MCF 10A (cell line): ENCODE results near the gene ATP6V0E1. TPM values are rescaled to one million over a fixed set of nuclear protein-coding genes. Genes with fewer than 3 reads are reported as not detected.

Source experiments
- Bru-seq: library from RNA; stranded (reverse); fragments of 400-500 nt; gene quantifications from one replicate; lab custom pipeline; 2021; lab: Mats Ljungman, UMichigan
- BruChase-seq, 2 experiments: library from RNA; stranded (reverse); fragments of 400-500 nt; gene quantifications; one replicate each; lab custom pipeline; 2021; lab: Mats Ljungman, UMichigan
- BruUV-seq: library from RNA; stranded (reverse); fragments of 400-500 nt; replicated peaks from 2 replicates; lab custom pipeline; 2021; lab: Mats Ljungman, UMichigan
- CTCF ChIA-PET: fragments of 300-600 bp; sonication (Branson Sonifier 250); formaldehyde crosslinking; extraction: SDS; loops from one replicate; lab custom pipeline; 2021; ENCODE audit warnings: antibody characterized with exemption, inconsistent platforms; lab: Yijun Ruan, JAX
- POLR2A ChIA-PET: fragments of 300-600, 350-650 bp; sonication (Branson Sonifier 250); formaldehyde crosslinking; extraction: SDS; loops from one replicate; lab custom pipeline; 2020; ENCODE audit warnings: antibody characterized with exemption, inconsistent platforms; lab: Yijun Ruan, JAX
- DNase-seq: peaks from one replicate; pipeline ENCODE4 v3.0.0-alpha.2; 2018; ENCODE audit not compliant: unreplicated experiment
- H3K27ac Mint-ChIP-seq: one replicate; pipeline ENCODE4 v1.8.0; 2022; ENCODE audit warnings: mild to moderate bottlenecking, low read depth, mixed read lengths; ENCODE audit not compliant: unreplicated experiment
- H3K27me3 Mint-ChIP-seq: one replicate; pipeline ENCODE4 v1.8.0; 2022; ENCODE audit warnings: mixed read lengths; ENCODE audit not compliant: insufficient read depth, unreplicated experiment
- H3K36me3 Mint-ChIP-seq: one replicate; pipeline ENCODE4 v1.8.0; 2022; ENCODE audit warnings: mild to moderate bottlenecking, moderate library complexity, mixed read lengths; ENCODE audit not compliant: insufficient read depth, unreplicated experiment
- H3K4me1 Mint-ChIP-seq: one replicate; pipeline ENCODE4 v1.8.0; 2022; ENCODE audit warnings: mixed read lengths; ENCODE audit not compliant: insufficient read depth, unreplicated experiment
- H3K4me3 Mint-ChIP-seq: one replicate; pipeline ENCODE4 v1.8.0; 2022; ENCODE audit warnings: mild to moderate bottlenecking, moderate library complexity, mixed read lengths; ENCODE audit not compliant: unreplicated experiment
- H3K9me3 Mint-ChIP-seq: one replicate; pipeline ENCODE4 v1.8.0; 2022; ENCODE audit warnings: mixed read lengths; ENCODE audit not compliant: unreplicated experiment
- intact Hi-C: fragments of 100-400 bp; cut with micrococcal nuclease; formaldehyde crosslinking; loops from 2 replicates; pipeline ENCODE4 v1.14.1; 2022
- long read RNA-seq: library from polyadenylated mRNA; stranded (forward); transcript quantifications from one replicate; pipeline ENCODE4 v2.0.0, GENCODE V29; 2022
- total RNA-seq: library from RNA; stranded (reverse); gene quantifications from 2 replicates; pipeline ENCODE4 v1.2.3, GENCODE V29; 2022
- TF ChIP-seq, protein P1 (sequence below): fragments of 200-600 bp; IDR thresholded peaks from one replicate; pipeline ENCODE4 v1.8.0; 2022; ENCODE audit warnings: antibody characterized with exemption, mild to moderate bottlenecking; ENCODE audit not compliant: unreplicated experiment

The ATP6V0E1 gene
- 171 and 243 TPM in 2 replicates for total RNA-seq
- percentile 86 among the genes with signal in this experiment for Bru-seq, nascent RNA
- BruChase-seq, experiment 1, labeled RNA remaining after a 6-hour chase, result percentile 89 among the genes with signal in this experiment
- percentile 82 among the genes with signal in this experiment for BruChase-seq, experiment 2, labeled RNA remaining after a 2-hour chase
- long read RNA-seq, transcript ATP6V0E1-203 (4 exons, 1,433 nt), result major isoform, 248 of 260 reads
- long read RNA-seq, partial matches to known transcripts, result 0 of 260 reads
- long read RNA-seq, other reads (novel, unspliced or antisense), result 10 of 260 reads

- peaks cover 6% of the 10 kb centered on the region for H3K4me1 Mint-ChIP-seq
- TF ChIP-seq, protein P1, sequence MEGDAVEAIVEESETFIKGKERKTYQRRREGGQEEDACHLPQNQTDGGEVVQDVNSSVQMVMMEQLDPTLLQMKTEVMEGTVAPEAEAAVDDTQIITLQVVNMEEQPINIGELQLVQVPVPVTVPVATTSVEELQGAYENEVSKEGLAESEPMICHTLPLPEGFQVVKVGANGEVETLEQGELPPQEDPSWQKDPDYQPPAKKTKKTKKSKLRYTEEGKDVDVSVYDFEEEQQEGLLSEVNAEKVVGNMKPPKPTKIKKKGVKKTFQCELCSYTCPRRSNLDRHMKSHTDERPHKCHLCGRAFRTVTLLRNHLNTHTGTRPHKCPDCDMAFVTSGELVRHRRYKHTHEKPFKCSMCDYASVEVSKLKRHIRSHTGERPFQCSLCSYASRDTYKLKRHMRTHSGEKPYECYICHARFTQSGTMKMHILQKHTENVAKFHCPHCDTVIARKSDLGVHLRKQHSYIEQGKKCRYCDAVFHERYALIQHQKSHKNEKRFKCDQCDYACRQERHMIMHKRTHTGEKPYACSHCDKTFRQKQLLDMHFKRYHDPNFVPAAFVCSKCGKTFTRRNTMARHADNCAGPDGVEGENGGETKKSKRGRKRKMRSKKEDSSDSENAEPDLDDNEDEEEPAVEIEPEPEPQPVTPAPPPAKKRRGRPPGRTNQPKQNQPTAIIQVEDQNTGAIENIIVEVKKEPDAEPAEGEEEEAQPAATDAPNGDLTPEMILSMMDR, result no peak
- intact Hi-C loops, result loop anchor here (1.0 kb wide), 4 partner anchors 74 to 349 kb away; partner anchors contain the start of gene BNIP1
- ChIA-PET CTCF (interaction anchor here (0.6 to 2.3 kb wide), 22 partner anchors 11 to 998 kb away, joined by 3 to 12 read pairs (median 4); partner anchors contain the start of genes RPL26L1 and STC2), POLR2A (interaction anchor here (0.6 to 4.5 kb wide), 77 partner anchors 11 to 841 kb away, joined by 3 to 97 read pairs (median 5); partner anchors contain the start of genes BNIP1, DUSP1, RPL26L1 and STC2)
- peak within 1 kb of the TSS; percentile 91 for H3K27ac Mint-ChIP-seq
- H3K36me3 Mint-ChIP-seq, result peaks cover 31% of the 10 kb centered on the region
- H3K27me3 Mint-ChIP-seq, result no peaks in the 10 kb centered on the region
- H3K9me3 Mint-ChIP-seq, result no peaks in the 10 kb centered on the region
- peak within 1 kb of the TSS; percentile 94 for H3K4me3 Mint-ChIP-seq
- peak; percentile 96 for DNase-seq
- TSS peak; percentile 62 for BruUV-seq
Measured at GRCh38 chr5:172983542-172984243, at the start of gene ATP6V0E1. Gene ATP6V0E1, plus strand, starts transcription at chr5:172983771. Its CDS starts 90 bp downstream, at chr5:172983861.

DNA sequence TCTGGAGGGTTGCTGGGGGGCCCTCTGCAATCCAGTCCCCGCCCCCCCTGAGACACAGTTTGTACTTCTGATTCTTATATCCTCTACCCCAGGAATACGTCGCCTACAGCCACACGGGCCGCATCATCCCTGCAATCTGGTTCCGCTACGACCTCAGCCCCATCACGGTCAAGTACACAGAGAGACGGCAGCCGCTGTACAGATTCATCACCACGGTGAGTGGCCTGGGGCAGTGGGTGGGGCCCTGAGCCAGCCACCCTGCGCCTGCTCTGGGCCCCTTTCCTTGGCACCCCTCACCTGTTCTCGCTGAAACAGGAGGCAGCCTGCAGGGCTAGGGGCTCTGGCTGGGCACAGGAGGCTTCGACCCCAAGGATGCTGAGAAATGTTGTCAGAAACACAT lies 48.5 kb upstream of the ATP6V0E1 start:
- H3K4me3 Mint-ChIP-seq, result no peak overlapping the region
- no peaks in the 10 kb centered on the region for H3K9me3 Mint-ChIP-seq
- H3K4me1 Mint-ChIP-seq, result peaks cover 22% of the 10 kb centered on the region
- POLR2A ChIA-PET, result interaction anchor here (0.9 to 7.9 kb wide), 3 partner anchors 165 to 218 kb away, joined by 3 to 120 read pairs (median 4); partner anchors contain the start of gene DUSP1
- no peak overlapping the region for H3K27ac Mint-ChIP-seq
- intact Hi-C loops, result no loop called here
- TF ChIP-seq, protein P1, result no peak
- DNase-seq, result no peak
- CTCF ChIA-PET, result interaction anchor here (1.0 to 26.7 kb wide), 3 partner anchors 218 to 235 kb away, joined by 5 to 604 read pairs (median 30); no protein-coding TSS in a partner anchor
- no peaks in the 10 kb centered on the region for H3K27me3 Mint-ChIP-seq
- BruUV-seq, result no TSS peak
- H3K36me3 Mint-ChIP-seq, result peaks cover 78% of the 10 kb centered on the region

GRCh38 chr5:172936401-172936800 lies 47.2 kb upstream of the ATP6V0E1 start:
- DNase-seq, result no peak
- ChIA-PET CTCF (interaction anchor here (0.6 to 26.7 kb wide), 6 partner anchors 11 to 644 kb away, joined by 3 to 604 read pairs (median 3); no protein-coding TSS in a partner anchor), POLR2A (interaction anchor here (0.6 to 1.4 kb wide), 7 partner anchors 9 to 175 kb away, joined by 3 to 8 read pairs (median 4); partner anchors contain the start of genes DUSP1 and RPL26L1)
- H3K4me1 Mint-ChIP-seq, result peaks cover 13% of the 10 kb centered on the region
- peaks cover 91% of the 10 kb centered on the region for H3K36me3 Mint-ChIP-seq
- intact Hi-C loops, result no loop called here
- TF ChIP-seq, protein P1, result no peak
- BruUV-seq, result no TSS peak
- no peaks in the 10 kb centered on the region for H3K9me3 Mint-ChIP-seq
- H3K27ac Mint-ChIP-seq, result no peak overlapping the region
- H3K4me3 Mint-ChIP-seq, result no peak overlapping the region
- H3K27me3 Mint-ChIP-seq, result no peaks in the 10 kb centered on the region
